ENCODE measurements around the gene RUBCN. TPM values are rescaled to one million over a fixed set of nuclear protein-coding genes. Genes with fewer than 3 reads are reported as not detected.
"Not testable (repeated sequence)": the region's sequence is repeated elsewhere in the genome, so short reads cannot be mapped to it uniquely, and the experiment has no call there.

Gene RUBCN
- total RNA-seq, 1 donor from 2014 or later = 7.5 TPM

DNA sequence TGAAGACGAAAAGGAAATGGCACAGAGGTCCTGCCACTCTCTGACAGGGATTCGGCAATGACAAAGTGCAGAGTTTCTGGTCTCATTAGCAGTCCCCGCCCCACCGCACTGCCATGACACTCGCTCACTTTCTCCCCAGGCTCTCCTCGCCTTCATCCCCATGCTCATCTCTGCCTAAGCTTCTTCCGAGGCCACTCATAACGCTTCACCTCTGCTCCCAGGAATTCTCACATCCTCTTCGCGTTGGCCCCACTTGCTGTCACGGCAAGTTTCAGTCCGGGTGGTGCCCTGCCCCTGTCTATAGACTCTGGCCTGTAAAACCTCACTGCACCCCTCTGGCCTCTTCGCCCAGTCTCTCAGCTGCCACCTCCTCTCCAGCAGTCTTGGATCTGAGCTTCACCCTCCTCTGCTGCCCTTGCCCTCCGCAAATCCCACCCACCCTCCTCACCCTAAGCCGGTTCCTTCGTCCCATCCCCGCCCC is 654 bp downstream of the RUBCN start:
- ATAC-seq (peak; percentile 23), DNase-seq (ENCODE audit: low spot score) (no peak)

DNA sequence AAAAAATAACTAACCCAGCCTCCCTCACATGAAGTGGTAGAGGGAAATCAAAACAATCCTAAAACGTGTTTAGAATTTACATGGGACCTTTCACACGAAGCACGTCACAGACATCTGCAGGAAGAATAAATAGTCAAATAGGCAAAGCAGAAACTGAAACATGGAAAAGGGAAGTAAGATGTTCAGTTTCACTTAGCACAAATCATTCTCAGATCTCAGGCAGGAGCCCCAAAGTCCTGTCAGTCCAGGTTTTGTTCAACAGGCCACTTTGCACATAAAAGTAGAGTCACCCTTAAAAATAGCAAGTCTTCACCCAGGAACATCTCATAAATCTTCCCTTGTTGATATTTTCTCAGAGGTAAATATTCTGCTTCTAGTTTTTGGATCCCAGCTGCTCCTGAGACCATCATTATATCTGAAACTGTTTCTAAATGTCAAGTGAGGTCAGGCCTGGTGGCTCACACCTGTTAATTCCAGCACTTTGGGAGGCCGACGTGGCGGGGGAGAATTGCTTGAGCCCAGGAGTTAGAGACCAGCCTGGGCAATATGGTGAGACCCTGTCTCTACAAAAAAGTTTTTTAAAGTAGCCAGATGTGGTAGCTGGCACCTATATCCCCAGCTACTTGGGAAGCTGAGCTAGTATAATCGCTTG is 1.9 kb downstream of the RUBCN start:
- no peak for ATAC-seq
- DNase-seq (ENCODE audit: low spot score) = no peak

DNA sequence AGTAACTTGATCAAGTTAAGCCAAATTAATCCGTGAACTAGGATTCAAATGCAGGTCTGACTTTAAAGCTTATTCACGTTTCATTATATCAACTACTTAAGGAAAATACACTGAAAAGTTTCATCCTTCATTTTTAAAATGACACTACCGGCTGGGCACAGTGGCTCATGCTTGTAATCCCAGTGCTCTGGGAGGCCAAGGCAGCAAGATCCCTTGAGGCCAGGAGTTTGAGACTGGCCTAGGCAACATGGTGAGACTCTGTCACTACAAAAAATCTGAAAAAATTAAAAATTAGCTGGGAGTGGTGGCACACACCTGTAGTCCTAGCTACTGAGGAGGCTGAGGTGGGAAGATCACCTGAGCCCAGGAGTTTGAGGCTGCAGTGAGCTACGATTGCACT is 3.7 kb downstream of the RUBCN start:
- DNase-seq (ENCODE audit: low spot score) = no peak
- no peak for ATAC-seq

DNA sequence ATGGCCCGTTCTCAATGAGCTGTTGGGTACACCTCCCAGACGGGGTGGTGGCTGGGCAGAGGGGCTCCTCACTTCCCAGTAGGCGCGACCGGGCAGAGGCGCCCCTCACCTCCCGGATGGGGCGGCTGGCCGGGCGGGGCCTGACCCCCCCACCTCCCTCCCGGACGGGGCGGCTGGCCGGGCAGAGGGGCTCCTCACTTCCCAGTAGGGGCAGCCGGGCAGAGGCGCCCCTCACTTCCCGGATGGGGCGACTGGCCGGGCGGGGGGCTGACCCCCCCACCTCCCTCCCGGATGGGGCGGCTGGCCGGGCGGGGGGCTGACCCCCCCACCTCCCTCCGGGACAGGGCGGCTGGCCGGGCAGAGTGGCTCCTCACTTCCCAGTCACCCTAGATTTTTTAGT is 5.2 kb downstream of the RUBCN start:
- DNase-seq (ENCODE audit: low spot score); ATAC-seq: not testable (repeated sequence)

DNA sequence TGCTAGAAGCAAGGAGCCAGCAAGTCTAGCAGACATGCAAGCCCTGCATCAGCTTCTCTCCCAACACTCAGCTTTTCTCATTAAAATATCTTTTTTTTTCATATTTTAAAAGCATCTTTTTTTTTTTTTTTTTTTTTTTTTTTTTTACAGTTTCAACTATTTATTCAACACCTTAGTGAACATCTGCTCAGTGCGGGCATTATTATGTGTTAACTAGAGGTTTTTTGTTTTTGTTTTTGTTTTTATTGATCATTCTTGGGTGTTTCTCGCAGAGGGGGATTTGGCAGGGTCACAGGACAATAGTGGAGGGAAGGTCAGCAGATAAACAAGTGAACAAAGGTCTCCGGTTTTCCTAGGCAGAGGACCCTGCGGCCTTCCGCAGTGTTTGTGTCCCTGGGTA is 5.9 kb downstream of the RUBCN start:
- DNase-seq (ENCODE audit: low spot score); ATAC-seq: not testable (repeated sequence)

GRCh38 chr3:197730200-197730599 is 6.5 kb downstream of the RUBCN start:
- no peak for DNase-seq (ENCODE audit: low spot score)
- ATAC-seq = no peak

DNA sequence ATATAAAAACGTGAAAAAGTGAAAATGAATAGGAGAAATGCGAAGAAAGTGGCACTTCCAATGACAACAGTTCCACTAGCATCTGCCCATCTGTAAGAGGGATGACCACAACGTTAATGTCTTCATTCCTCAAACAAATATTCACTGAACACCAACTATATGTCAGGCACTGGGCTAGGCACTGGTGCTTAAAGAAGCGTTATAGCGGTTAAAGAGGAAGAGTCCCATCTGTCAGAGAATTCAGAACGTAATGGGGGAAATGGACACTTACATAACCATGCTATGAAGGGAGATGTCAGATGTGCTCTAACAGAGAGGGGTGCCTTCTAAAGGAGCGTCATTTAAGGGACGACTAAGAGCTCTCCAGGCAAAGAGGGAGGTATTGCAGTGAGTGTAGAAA is 8.2 kb downstream of the RUBCN start:
- ATAC-seq (no peak), DNase-seq (ENCODE audit: low spot score) (no peak)

DNA sequence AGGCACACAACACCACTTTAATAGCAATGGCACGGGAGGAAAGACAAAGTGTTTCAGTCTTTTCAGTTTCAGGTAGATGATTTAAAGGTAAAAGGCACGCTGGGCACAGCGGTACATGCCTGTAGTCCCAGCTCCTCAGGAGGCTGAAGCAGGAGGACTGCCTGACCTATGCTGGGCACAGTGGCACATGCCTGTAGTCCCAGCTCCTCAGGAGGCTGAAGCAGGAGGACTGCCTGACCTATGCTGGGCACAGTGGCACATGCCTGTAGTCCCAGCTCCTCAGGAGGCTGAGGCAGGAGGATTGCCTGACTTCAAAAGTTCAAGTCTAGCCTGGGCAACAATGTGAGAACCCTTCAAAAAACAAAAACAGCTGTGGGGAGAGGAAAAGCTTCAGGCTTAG is 8.8 kb downstream of the RUBCN start:
- not testable (repeated sequence) for ATAC-seq; DNase-seq (ENCODE audit: low spot score)

DNA sequence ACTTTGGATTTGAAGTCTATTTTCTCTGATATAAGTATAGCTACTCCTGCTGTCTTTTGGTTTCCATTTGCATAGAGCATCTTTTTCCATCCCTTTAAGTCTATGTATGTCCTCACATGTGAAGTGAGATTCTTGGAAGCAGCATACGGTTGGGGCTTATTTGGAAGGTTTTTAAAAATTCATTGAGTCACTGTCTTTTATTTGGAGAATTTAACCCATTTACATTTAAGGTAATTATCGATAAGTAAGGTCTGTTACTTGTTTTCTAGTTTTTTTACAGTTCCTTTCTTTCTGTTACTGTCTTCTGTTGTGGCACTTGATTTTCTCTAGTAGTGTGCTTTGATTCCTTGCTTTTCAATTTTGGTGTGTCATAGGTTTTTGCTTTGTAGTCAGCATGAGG is 14.0 kb downstream of the RUBCN start:
- no peak for DNase-seq (ENCODE audit: low spot score)
- no peak for ATAC-seq

- ATAC-seq (no peak), DNase-seq (ENCODE audit: low spot score) (no peak)
Observed at GRCh38 chr3:197720694-197721093, 16.0 kb downstream of the RUBCN start.

DNA sequence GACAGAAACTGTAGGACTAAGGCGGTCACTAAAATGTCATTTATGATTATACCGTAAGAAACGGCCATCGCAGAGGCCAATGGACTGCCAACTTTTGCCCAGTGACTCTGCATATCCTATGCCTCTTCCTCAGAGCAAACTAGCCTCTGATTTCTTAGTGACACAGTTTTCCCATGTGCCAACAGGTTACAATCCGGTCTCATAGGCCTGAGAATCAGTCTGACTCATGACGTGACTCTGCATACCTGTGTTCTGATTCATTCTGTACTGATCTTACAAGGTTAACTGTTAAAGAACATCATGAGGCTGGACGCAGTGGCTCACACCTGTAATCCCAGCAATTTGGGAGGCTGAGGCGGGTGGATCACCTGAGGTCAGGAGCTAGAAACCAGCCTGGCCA is 17.8 kb downstream of the RUBCN start:
- ATAC-seq (no peak), DNase-seq (ENCODE audit: low spot score) (no peak)

DNA sequence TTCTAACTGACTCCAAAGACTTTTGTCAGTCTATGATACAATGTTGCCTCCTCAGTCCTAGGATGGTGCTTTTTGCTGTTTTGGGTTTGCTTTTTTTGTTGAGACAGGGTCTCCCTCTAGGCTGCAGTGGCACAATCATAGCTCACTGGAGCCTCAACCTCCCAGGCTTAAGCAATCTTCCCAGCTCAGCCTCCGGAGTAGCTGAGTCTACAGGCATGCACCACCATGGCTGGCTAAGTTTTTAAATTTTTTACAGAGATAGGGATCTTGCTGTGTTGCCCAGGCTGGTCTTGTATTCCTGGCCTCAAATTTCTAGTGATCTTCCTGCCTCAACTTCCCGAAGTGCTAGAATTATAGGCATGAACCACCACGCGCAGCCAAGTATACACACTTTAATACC is 22.5 kb downstream of the RUBCN start:
- no peak for ATAC-seq
- DNase-seq (ENCODE audit: low spot score) = no peak

GRCh38 chr3:197713477-197713822 is 23.3 kb downstream of the RUBCN start:
- DNase-seq (ENCODE audit: low spot score) (no peak), ATAC-seq (no peak)

- ATAC-seq = peak; percentile 80
- DNase-seq (ENCODE audit: low spot score) = peak; percentile 60
Observed at GRCh38 chr3:197711973-197712707, 24.6 kb downstream of the RUBCN start.

DNA sequence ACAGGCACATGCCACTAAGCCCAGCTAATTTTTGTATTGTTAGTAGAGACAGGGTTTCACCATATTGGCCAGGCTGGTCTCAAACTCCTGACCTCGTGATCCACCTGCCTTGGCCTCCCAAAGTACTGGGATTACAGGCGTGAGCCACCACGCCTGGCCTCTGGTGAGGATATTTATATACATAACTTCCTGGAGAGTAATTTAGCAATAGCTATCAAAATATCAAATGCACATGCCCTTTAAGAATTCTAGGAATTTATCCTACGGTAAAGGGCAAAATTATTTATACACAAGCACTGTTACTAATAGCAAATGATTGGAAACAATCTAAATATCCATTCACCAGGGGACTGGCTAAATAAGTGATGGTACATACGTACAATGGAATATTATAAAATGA is 25.7 kb downstream of the RUBCN start:
- ATAC-seq; DNase-seq (ENCODE audit: low spot score): not testable (repeated sequence)

GRCh38 chr3:197709135-197709534 is 27.6 kb downstream of the RUBCN start:
- no peak for DNase-seq (ENCODE audit: low spot score)
- ATAC-seq = no peak

- DNase-seq (ENCODE audit: low spot score) = no peak
- ATAC-seq = no peak
Observed at GRCh38 chr3:197706658-197707057, 30.0 kb downstream of the RUBCN start.

GRCh38 chr3:197701841-197702240 is 34.9 kb downstream of the RUBCN start:
- ATAC-seq (no peak), DNase-seq (ENCODE audit: low spot score) (no peak)

DNA sequence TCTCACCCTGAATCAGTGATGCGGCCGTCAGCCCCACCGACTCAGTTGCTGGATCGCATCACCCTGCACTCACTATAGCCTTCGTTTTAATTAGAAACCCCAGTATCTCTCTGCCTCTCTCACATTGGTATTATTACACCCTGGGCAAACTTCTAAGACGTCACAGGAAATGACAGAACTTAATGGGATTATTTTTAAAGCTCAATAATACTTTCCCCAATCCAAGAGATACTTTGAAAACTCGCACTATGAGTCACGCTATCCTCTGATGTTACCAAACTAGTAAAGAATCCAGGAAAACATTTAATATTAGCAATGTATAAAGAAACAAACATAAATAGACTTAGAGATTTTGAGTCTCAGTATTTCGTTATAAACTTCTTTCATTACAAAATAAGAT is 36.6 kb downstream of the RUBCN start:
- no peak for DNase-seq (ENCODE audit: low spot score)
- no peak for ATAC-seq

- no peak for DNase-seq (ENCODE audit: low spot score)
- ATAC-seq = no peak
Observed at GRCh38 chr3:197697355-197697754, 39.3 kb downstream of the RUBCN start.

DNA sequence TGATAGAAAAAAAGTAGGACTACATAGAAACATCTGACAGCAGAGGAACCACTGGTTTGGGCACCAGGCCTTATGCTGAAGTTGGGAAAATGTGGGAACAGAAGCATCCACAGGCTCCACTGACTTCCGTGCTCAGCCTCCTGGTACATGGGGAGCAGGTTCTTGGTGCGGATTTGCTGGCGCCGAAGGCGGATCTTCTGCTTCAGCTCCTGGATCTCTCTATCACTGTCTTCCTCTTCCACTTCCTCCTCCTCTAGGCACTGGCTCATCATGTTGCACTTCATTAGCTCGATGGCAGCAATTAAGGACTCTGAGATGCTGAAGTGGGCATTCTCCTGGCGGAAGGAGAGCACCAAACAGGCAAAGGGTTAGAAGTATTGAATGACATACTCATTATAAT is 42.5 kb downstream of the RUBCN start:
- ATAC-seq (no peak), DNase-seq (ENCODE audit: low spot score) (no peak)

- peak; percentile 19 for ATAC-seq
- no peak for DNase-seq (ENCODE audit: low spot score)
Observed at GRCh38 chr3:197692641-197693040, 44.1 kb downstream of the RUBCN start.

GRCh38 chr3:197690754-197691153 is 46.0 kb downstream of the RUBCN start:
- DNase-seq (ENCODE audit: low spot score) (no peak), ATAC-seq (no peak)

All from left lobe of liver (tissue), 2 donors.